Measurements from ENCODE around the gene TRABD2B.

The TRABD2B gene

GRCh38 chr1:47936916-47937551 lies 60.2 kb downstream of the TRABD2B start:
- DNase-seq (ENCODE audit: low spot score) (no peak), FAIRE-seq (peak; percentile 100)

- no peak for FAIRE-seq
Observed at GRCh38 chr1:47935856-47936255, 61.3 kb downstream of the TRABD2B start.

DNA sequence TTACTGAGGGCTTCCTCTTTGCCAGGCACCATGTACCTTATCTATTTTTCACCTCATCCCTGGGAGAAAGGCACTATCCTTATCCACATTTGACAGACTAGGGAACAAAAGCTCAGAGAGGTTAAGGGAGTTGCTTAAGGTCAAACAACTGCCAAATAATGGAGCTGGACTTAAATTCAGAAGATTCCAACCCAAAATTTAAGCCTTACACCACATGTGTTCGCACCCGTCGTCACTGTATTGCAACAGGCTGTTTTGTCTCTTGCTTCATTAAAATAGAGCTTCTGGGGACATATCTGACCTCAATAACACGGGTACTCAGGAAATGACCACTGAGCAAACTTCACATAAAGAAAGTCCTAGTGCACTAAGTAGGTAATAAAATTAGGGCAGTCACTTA lies 62.0 kb downstream of the TRABD2B start:
- DNase-seq (ENCODE audit: low spot score), result no peak
- FAIRE-seq, result no peak

More at GRCh38 chr1:47935856-47936255, 61.3 kb downstream of the TRABD2B start:
- no peak for DNase-seq (ENCODE audit: low spot score)

DNA sequence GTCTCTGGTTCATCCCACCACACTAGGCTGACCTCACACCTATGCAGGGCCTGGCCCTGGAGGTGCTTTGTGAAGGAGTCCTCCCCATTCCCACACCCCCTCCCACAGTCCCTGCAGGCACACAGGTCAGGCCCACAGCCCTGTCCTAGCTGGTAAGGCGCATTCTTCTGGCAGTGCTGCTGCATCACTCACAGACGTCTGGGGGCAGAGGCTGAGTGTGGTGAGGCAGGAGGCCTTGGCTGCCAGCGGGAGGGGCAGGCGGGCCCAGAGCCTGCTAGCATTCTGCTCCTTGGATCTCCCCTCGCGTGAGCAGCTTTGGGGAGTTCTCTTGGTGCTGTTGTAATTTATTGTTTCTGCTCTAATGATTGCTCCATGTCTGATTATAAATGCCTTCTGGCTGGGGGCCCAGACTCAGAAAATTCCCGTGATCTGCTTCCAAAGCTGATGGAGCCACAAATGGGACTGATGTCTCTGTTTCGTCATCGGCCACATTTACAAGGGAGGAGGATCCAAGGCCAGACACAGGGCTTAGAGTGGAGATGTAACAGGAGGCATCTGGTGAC lies 62.9 kb downstream of the TRABD2B start:
- DNase-seq (ENCODE audit: low spot score), result no peak
- FAIRE-seq, result no peak

GRCh38 chr1:47932743-47933142 lies 64.4 kb downstream of the TRABD2B start:
- DNase-seq (ENCODE audit: low spot score), result no peak
- FAIRE-seq, result no peak

DNA sequence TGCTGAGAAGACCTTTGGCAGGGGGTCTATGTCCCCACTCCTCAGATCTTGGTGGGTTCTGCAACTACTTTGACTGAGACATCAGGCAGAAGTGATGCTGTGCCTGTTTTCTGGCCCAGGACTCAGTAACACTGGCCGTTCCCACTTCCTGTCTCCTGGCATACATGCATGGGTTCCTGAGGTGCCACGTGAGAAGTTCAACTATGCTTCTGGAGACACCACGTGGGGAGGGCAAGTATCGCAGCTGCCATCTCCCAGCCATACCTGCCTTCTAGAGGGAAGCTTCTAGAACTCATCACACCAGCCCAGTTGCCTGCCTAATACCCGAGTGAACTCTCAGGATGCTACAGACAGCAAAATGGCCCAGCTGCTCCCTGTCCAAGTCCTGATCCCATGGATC lies 65.8 kb downstream of the TRABD2B start:
- DNase-seq (ENCODE audit: low spot score) (peak; percentile 16), FAIRE-seq (no peak)

DNA sequence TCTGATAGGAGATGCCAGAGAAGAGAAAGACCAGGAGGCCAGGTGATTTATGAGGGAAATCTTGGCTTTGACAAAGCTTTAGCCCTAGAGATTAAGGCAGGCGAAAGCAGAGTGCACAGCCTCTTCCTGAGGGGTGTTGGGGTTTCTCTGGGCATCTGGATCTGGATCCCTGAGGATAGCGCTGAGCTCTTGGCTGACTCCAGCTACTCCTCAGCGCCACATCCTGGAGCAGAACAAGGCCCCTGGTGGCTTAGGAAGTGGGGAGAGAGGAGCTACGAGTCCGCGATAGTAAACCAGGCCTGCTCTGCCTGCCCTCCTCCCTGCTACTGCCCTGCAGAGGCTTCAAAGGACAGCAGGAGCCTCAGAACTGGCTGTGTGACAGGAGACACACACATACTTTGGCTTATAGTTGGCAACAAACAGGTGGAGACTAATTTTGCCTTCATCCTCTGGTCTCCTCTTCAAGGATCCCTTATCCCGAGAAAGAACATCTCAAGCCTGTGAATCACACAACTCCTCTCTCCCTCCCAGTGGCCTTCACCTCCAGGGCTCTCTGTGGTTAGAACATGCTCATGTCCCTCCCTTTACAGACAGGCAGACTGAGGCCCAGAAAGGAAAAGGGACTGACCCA lies 66.9 kb downstream of the TRABD2B start:
- no peak for FAIRE-seq

GRCh38 chr1:47927165-47927564 lies 70.0 kb downstream of the TRABD2B start:
- no peak for FAIRE-seq
- DNase-seq (ENCODE audit: low spot score), result no peak

More for the DNA sequence above, 66.9 kb downstream of the TRABD2B start:
- no peak for DNase-seq (ENCODE audit: low spot score)

GRCh38 chr1:47926461-47926999 lies 70.7 kb downstream of the TRABD2B start:
- FAIRE-seq, result no peak

GRCh38 chr1:47924270-47925048 lies 72.7 kb downstream of the TRABD2B start:
- DNase-seq (ENCODE audit: low spot score) (no peak), FAIRE-seq (no peak)

More at GRCh38 chr1:47926461-47926999, 70.7 kb downstream of the TRABD2B start:
- no peak for DNase-seq (ENCODE audit: low spot score)

DNA sequence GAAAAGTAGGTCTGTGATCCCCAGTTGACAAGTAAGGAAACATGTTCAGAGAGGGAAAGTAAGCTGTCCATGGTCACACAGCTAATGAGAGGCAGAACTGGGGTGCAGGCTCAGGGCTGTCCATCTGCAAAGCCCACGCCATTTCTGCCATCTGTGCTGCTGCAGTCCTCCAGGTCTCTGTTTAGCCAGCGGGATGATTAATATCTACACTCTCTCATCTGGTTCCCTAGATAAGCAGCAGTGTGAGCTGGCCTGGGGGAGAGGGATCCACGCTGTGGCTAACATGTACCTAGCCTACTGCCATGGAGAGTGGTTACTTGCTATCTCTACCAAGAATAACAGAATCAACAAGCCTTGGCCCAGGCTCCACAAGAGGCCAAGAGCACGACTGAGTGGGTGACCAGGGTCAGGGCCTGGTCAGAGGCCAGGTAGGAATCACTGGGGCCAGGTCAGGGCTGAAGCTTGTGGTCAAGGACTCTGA lies 75.2 kb downstream of the TRABD2B start:
- FAIRE-seq, result no peak
- no peak for DNase-seq (ENCODE audit: low spot score)

GRCh38 chr1:47919113-47919833 lies 77.9 kb downstream of the TRABD2B start:
- FAIRE-seq (no peak), DNase-seq (ENCODE audit: low spot score) (no peak)

- FAIRE-seq (no peak), DNase-seq (ENCODE audit: low spot score) (no peak)
Observed at GRCh38 chr1:47918257-47918867, 78.8 kb downstream of the TRABD2B start.

DNA sequence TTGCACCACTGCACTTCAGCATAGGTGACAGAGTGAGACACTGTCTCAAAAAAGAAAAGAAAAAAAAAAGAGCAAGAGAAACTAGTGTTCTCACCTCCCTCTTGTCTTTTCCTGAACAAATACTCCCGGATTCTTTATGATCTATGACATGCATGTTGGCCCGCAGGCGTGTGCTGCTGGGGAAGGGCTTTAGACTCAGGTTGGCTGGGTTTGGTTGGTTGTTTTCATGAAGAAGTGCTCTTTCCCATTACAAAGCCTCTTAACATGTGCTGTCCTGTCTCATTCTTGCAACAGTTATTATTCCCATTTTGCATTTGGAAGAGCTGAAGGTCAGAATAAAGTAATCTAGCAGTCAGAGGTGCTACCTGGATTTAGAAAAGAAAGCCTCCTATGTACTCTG lies 79.5 kb downstream of the TRABD2B start:
- no peak for FAIRE-seq
- DNase-seq (ENCODE audit: low spot score), result no peak

- DNase-seq (ENCODE audit: low spot score) (no peak), FAIRE-seq (no peak)
Observed at GRCh38 chr1:47915677-47916353, 81.4 kb downstream of the TRABD2B start.

DNA sequence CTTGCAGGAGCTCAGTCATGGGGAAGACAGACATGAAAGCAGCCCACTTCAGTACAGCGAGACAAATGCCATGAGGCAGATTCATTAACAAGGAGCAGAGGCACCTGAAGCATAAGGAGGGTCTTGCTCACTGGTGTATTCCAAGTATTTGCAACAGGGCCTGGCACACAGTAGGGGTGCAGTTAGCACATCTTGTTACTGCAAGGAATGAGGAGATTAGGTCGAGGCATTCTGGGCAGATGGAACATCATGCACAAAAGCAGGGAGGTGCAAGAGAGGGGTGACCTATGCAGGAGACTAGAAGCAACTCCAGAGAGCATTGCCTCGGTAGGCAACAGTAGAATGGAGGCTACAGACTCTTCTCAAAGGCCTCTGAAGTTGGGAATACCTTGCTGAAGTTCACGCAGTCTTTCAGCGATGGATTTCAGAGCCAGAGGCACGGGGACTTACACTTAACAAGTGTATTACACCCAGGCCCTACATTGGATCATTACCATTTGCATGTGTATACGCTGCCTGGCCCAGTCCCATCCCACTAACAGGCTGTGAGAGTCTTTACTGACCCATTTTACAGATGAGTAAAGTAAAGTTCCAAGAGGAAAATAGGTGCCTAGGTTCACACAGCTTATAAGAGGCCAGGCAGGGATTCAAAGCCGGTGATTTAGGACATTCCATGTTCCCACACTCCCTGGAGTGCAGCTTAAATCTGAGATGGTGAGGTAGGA lies 82.1 kb downstream of the TRABD2B start:
- FAIRE-seq (no peak), DNase-seq (ENCODE audit: low spot score) (no peak)

DNA sequence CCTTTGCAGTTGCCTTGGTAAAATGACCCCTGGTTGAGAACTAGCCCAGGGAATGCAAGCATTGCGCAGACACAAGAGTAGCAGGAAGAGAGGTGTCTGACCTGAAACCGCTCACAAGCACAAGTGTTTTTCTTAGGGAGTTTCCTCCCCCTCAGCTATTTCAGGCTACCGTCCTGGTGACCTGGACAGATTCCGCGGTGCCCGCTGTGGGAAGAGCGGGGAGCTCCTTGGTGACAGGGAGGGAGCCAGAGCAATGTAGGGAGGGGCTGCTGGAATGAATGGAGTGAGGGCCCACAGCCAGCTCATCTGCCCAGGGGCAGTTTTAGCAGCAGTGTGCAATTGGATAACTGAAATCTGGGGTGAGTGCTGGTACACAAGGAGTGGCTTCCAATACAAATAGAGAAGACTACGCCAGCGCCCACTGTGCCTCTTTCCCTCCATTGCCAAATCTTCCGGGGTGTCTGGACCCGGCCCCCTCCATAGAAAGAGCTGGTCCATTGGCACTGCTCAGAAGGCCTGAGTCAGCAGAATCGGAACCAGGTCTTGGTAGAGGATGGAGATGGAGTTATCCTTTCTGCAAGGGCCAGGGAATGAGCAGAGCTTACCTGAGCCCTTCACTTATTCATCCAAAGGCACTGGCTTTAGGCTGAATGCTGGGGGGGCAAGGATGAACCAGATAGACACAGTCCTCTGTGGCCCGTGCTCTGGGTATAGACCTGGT lies 82.8 kb downstream of the TRABD2B start:
- FAIRE-seq (no peak), DNase-seq (ENCODE audit: low spot score) (no peak)

- no peak for FAIRE-seq
- DNase-seq (ENCODE audit: low spot score), result no peak
Observed at GRCh38 chr1:47913225-47913823, 83.9 kb downstream of the TRABD2B start.
